ENCODE results near the gene ACTRT2.

Gene ACTRT2

GRCh38 chr1:3018576-3018975 lies 2.7 kb upstream of the ACTRT2 start:
- no peak for DNase-seq

- no peak for DNase-seq
These were observed 2.2 kb upstream of the ACTRT2 start for GRCh38 chr1:3019007-3019515.

GRCh38 chr1:3019516-3020051 lies 1.7 kb upstream of the ACTRT2 start:
- no peak for DNase-seq

DNA sequence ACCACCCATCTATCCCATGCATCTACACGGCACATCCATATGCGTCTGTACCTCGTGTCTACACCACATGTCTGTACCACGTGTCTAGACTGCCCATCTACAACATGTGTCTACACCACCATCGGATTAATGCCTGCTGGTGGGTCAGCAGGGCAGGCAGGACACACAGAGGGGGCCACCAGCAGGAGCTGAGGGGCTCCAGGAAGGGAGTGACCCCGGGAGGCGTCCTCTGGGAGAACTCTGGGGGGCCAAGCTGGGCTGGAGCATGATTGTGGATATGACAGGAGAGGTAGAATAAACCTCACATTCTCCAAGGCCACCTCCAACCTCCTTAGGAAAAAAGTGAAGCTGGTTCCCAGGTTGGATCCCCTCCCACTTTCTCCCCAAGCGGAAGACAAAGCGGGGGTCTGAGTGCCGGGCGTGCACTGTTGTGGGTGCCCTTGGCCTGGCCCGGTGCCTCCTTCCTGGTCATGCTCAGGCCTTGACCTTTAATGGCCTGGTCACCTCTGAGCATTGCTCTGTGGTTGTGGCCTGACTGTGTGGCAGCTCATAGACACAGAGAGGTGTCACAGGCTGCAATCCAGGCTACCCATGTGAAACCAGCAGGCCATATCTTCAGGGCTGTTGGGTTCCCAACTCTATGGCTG lies 881 bp upstream of the ACTRT2 start:
- DNase-seq: no peak

GRCh38 chr1:3021801-3022401 lies 634 bp downstream of the ACTRT2 start:
- DNase-seq: no peak

- DNase-seq: no peak
These were observed 1.3 kb downstream of the ACTRT2 start for GRCh38 chr1:3022511-3022973.

GRCh38 chr1:3022976-3023375 lies 1.7 kb downstream of the ACTRT2 start:
- no peak for DNase-seq

GRCh38 chr1:3024019-3024418 lies 2.8 kb downstream of the ACTRT2 start:
- no peak for DNase-seq

GRCh38 chr1:3024588-3024987 lies 3.3 kb downstream of the ACTRT2 start:
- DNase-seq: no peak

- no peak for DNase-seq
These were observed 4.9 kb downstream of the ACTRT2 start for GRCh38 chr1:3026124-3026523.

GRCh38 chr1:3026581-3027391 lies 5.5 kb downstream of the ACTRT2 start:
- DNase-seq: no peak

DNA sequence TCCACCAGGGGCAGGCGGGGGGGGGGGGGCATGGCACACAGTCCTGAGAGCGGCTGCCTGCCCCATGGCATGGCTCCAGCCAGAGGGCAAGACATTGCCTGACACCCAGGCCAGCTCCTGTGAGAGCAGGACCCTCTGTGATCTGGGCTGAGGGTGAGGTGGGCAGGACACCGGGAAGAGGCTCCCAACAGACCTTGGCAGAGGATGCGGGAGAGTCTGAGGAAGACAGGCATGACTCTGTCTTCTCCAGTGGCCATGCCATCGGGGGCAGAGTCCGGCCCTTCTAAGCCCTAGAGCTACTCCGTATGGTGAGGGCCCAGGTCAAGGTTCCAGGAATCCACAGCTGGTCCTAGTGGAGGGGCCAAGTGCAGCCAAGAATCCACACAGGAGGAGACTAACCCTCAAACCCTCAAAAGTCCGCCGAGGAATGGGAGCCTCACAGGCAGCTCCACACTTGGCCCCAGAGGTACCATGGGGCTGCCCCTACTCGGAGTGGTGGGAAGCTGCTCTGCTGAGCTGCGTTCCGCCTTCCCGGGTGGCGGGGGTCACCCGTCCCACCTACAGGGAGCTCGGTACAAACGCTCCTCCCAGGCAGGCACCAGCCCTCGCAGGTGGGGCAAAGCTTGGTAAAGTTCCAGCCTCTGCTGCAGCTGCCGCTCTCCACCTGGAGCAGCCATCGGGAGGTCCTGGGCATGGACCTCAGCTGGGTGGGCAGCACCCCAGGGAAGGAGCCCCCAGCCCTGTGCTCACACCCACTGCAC lies 6.5 kb downstream of the ACTRT2 start:
- DNase-seq: no peak

GRCh38 chr1:3028531-3029282 lies 7.4 kb downstream of the ACTRT2 start:
- no peak for DNase-seq

GRCh38 chr1:3029481-3029961 lies 8.3 kb downstream of the ACTRT2 start:
- DNase-seq: no peak

GRCh38 chr1:3029991-3030662 lies 8.9 kb downstream of the ACTRT2 start:
- DNase-seq: no peak

- DNase-seq: no peak
These were observed 9.6 kb downstream of the ACTRT2 start for GRCh38 chr1:3030663-3031381.

GRCh38 chr1:3031401-3032221 lies 10.3 kb downstream of the ACTRT2 start:
- no peak for DNase-seq

DNA sequence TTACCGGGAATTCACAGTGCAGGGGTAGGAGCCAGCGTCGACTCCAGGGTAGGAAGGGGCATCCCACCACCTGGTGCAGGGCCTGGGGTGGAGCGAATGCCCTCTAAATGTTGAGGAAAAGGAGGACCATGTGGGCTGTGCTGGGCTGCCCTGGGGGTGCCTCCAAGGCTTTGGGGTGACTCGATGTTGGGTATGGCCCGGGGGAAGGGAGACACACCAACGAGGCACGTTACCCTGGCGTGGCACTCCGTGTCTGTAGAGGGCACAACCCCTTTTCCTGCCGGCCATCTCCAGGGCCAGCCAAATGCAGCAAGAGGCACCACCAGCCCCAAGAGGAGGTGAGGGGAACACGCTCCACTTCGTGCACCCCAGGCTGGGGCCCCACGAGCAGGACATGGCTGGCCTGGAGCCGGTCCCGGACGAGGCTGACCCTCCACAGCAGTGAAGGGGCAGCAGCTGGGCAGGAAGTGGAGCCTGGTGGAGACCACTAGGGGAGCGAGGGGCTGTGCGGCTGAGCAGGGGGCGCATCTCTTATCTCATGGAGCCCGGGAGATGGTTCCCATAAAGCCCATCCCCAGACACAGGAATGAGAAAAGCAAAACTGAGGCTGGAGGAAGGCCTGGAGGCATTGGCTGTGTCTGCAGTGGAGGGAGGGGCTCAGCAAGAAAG lies 11.2 kb downstream of the ACTRT2 start:
- DNase-seq: no peak
